ENCODE data around the gene CRISPLD2. TPM values are rescaled to one million over a fixed set of nuclear protein-coding genes. Genes with fewer than 3 reads are reported as not detected.

CRISPLD2 gene
- total RNA-seq, 1 experiment from 2014 or later: 9.4 TPM

DNA sequence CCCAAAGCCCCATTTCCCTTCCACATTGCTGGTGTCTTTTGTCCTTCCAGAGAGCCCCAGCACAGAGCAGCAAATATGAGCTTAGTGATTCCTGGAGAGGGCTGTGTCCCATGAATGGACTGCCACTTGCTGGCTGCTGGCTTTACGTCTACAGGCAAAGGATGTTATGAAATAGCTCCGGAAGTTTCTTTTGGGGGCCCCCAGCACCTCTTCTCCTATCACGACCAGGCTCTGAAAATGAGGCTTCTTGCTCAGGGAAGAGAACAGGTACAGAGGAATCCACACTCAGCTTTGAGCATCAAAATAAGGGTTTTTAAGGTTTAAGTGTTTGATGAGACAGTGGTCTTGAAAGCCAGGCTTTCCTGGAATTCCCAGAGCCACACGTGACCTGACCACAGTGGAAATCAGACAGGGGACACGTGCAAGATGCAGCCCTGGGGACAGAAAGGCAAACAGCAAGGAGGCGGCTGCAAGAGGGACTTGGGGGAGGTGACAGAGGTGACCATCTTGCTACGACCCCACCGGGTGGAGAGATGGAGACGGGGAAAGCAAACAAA, 133.5 kb downstream of the CRISPLD2 start (continued):
- no peak for TF ChIP-seq IRF1 (CRISPR knock-in tag; IDR thresholded peaks at IDR 0.05)

DNA sequence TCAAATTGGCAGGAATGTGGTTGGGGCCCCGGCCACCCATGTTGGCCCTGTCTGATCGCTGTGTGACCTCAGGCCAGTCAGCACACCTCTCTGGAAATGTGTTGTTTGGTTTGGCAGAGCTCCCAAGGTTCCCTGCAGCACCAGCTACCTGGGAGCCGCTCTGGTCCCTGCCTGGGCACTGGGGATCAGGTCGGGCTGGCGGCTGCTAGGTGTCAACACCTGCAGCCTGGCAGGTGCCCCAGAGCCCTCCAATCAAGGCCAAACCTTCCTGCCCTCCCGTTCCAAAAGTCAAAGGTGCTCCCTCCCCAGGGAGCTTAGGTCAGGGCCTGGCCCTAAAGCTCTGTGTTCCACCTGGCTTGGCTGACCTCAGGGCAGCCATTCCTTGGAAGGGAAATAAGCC, 135.6 kb downstream of the CRISPLD2 start:
- Mint-ChIP-seq H3K27ac (no peak overlapping the region), H3K4me3 (no peak overlapping the region), H3K9me3 (0 out of 2 replicates have a peak, but pooled peaks cover 6% of the 10 kb centered on the region), H3K36me3 (no peaks in the 10 kb centered on the region), H3K27me3 (ENCODE audit: low read depth) (no peaks in the 10 kb centered on the region), H3K4me1 (no peaks in the 10 kb centered on the region)
- DNase-seq (ENCODE audit: low spot score) (no peak), ATAC-seq (no peak)
- ChIA-PET POLR2A (no interaction called here), CTCF (interaction anchor here (0.7 to 7.0 kb wide), 3 partner anchors 16 to 333 kb away, joined by 3 to 139 read pairs (median 4); no protein-coding TSS in a partner anchor)
- TF ChIP-seq GTF2I (CRISPR knock-in tag; conservative IDR thresholded peaks at IDR 0.05) (no peak), SOX15 (CRISPR knock-in tag; IDR thresholded peaks at IDR 0.05) (no peak), E2F1 (CRISPR knock-in tag; IDR thresholded peaks at IDR 0.05) (no peak), ZNF416 (CRISPR knock-in tag; IDR thresholded peaks at IDR 0.05) (no peak), ZNF263 (CRISPR knock-in tag; IDR thresholded peaks at IDR 0.05; ENCODE audit: low read depth) (no peak), CDX4 (CRISPR knock-in tag; IDR thresholded peaks at IDR 0.05; ENCODE audit: borderline replicate concordance) (no peak), ZBTB43 (CRISPR knock-in tag; IDR thresholded peaks at IDR 0.05) (no peak), ZNF512 (CRISPR knock-in tag; IDR thresholded peaks at IDR 0.05; ENCODE audit: borderline replicate concordance) (no peak), OVOL2 (CRISPR knock-in tag; IDR thresholded peaks at IDR 0.05; ENCODE audit: borderline replicate concordance) (no peak), FOXJ3 (CRISPR knock-in tag; IDR thresholded peaks at IDR 0.05; ENCODE audit: borderline replicate concordance) (no peak), ZNF121 (CRISPR knock-in tag; IDR thresholded peaks at IDR 0.05) (no peak), PRRX2 (CRISPR knock-in tag; IDR thresholded peaks at IDR 0.05) (no peak), ZNF281 (CRISPR knock-in tag; IDR thresholded peaks at IDR 0.05) (no peak), IRF2 (CRISPR knock-in tag; IDR thresholded peaks at IDR 0.05; ENCODE audit: borderline replicate concordance, low read depth) (no peak), JAZF1 (CRISPR knock-in tag; IDR thresholded peaks at IDR 0.05) (no peak), E2F5 (CRISPR knock-in tag; IDR thresholded peaks at IDR 0.05) (no peak), ZNF138 (CRISPR knock-in tag; conservative IDR thresholded peaks at IDR 0.05) (no peak)
- TF ChIP-seq, protein P1, sequence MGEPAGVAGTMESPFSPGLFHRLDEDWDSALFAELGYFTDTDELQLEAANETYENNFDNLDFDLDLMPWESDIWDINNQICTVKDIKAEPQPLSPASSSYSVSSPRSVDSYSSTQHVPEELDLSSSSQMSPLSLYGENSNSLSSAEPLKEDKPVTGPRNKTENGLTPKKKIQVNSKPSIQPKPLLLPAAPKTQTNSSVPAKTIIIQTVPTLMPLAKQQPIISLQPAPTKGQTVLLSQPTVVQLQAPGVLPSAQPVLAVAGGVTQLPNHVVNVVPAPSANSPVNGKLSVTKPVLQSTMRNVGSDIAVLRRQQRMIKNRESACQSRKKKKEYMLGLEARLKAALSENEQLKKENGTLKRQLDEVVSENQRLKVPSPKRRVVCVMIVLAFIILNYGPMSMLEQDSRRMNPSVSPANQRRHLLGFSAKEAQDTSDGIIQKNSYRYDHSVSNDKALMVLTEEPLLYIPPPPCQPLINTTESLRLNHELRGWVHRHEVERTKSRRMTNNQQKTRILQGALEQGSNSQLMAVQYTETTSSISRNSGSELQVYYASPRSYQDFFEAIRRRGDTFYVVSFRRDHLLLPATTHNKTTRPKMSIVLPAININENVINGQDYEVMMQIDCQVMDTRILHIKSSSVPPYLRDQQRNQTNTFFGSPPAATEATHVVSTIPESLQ (CRISPR knock-in tag; IDR thresholded peaks at IDR 0.05): no peak
- TF ChIP-seq, protein P2, sequence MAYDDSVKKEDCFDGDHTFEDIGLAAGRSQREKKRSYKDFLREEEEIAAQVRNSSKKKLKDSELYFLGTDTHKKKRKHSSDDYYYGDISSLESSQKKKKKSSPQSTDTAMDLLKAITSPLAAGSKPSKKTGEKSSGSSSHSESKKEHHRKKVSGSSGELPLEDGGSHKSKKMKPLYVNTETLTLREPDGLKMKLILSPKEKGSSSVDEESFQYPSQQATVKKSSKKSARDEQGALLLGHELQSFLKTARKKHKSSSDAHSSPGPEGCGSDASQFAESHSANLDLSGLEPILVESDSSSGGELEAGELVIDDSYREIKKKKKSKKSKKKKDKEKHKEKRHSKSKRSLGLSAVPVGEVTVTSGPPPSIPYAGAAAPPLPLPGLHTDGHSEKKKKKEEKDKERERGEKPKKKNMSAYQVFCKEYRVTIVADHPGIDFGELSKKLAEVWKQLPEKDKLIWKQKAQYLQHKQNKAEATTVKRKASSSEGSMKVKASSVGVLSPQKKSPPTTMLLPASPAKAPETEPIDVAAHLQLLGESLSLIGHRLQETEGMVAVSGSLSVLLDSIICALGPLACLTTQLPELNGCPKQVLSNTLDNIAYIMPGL (CRISPR knock-in tag; IDR thresholded peaks at IDR 0.05): no peak

All from WTC11 (cell line).